ENCODE measurements around the gene IDH3A.

DNA sequence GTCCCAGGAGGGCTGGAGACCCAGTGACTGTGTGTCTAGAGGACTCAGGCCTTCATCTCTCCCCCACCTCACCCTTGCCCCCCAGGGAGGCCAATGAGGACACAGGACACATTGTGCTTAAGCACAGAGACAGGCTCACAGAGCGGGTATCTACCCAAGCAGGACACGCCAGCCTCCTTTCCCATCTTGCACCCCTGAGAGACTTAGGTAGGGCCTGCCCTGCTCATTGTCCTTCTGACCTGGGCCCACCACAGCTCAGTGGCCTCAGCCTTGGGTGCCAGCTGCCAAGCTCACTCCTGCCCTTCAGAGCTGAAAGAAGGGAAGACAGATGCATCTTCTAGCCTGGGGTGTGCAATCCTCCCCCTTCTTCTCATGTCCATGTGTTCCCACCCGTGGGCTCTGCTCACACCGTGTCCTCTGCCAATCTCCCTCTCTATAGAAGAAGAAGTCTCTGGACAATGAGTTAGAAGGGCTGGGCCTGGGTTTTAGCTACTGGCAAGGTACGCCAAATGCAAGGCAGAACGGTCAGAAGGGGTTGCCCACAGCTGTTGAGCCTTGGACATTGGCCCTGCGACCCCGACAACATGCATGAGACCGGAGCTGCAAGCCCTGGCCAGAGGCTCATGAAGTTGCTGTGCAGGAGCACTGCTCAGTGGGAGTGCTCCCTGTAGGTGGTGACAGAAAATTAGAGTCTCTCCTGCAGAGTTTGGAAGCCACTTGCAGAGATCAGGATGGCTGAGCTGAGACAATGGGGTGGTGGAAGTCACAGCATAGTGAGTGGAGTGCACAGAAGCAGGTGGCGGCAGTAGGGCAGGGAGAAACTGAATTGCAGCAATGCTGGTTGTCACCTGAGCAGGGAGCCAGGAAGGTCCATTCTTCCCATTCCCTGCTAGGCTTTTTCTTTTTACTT, 52.4 kb downstream of the IDH3A start:
- TF ChIP-seq, protein P1, sequence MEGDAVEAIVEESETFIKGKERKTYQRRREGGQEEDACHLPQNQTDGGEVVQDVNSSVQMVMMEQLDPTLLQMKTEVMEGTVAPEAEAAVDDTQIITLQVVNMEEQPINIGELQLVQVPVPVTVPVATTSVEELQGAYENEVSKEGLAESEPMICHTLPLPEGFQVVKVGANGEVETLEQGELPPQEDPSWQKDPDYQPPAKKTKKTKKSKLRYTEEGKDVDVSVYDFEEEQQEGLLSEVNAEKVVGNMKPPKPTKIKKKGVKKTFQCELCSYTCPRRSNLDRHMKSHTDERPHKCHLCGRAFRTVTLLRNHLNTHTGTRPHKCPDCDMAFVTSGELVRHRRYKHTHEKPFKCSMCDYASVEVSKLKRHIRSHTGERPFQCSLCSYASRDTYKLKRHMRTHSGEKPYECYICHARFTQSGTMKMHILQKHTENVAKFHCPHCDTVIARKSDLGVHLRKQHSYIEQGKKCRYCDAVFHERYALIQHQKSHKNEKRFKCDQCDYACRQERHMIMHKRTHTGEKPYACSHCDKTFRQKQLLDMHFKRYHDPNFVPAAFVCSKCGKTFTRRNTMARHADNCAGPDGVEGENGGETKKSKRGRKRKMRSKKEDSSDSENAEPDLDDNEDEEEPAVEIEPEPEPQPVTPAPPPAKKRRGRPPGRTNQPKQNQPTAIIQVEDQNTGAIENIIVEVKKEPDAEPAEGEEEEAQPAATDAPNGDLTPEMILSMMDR (IDR thresholded peaks at IDR 0.05) = no peak
- no peak for TF ChIP-seq POLR2A (IDR thresholded peaks at IDR 0.05)
